GM21515 (cell line): Measurements from ENCODE around the gene TMEM31.

Source experiments
- ATAC-seq: cut with Tn5 transposase; IDR thresholded peaks from one replicate; pipeline ENCODE4 v1.9.1; 2021; ENCODE audit not compliant: unreplicated experiment

TMEM31 gene

GRCh38 chrX:103710609-103711008 is at the start of gene TMEM31:
TMEM31 (plus strand) TSS chrX:103710909; CDS start chrX:103712259, 1,350 bp downstream.
- no peak for ATAC-seq

GRCh38 chrX:103663981-103664762 is 46.5 kb upstream of the TMEM31 start:
- ATAC-seq = no peak

- ATAC-seq = no peak
Measured at GRCh38 chrX:103666202-103667107, 44.3 kb upstream of the TMEM31 start.

GRCh38 chrX:103669745-103670144 is 41.0 kb upstream of the TMEM31 start:
- no peak for ATAC-seq

- no peak for ATAC-seq
Measured at GRCh38 chrX:103674531-103675454, 35.9 kb upstream of the TMEM31 start.

GRCh38 chrX:103678199-103678993 is 32.3 kb upstream of the TMEM31 start:
- no peak for ATAC-seq

GRCh38 chrX:103681443-103681842 is 29.3 kb upstream of the TMEM31 start:
- ATAC-seq = no peak

GRCh38 chrX:103685396-103685795 is 25.3 kb upstream of the TMEM31 start:
- ATAC-seq = no peak

- ATAC-seq = peak; percentile 91
Measured at GRCh38 chrX:103686199-103687072, 24.3 kb upstream of the TMEM31 start, which contains the start of gene MORF4L2. MORF4L2 (minus strand) TSS chrX:103686699; CDS start chrX:103677027, 9,672 bp downstream.

GRCh38 chrX:103687073-103687695 is 23.5 kb upstream of the TMEM31 start:
- peak; percentile 54 for ATAC-seq

- ATAC-seq = no peak
Measured at GRCh38 chrX:103687696-103688201, 23.0 kb upstream of the TMEM31 start.

- ATAC-seq = no peak
Measured at GRCh38 chrX:103688946-103689345, 21.8 kb upstream of the TMEM31 start.

GRCh38 chrX:103691059-103691458 is 19.6 kb upstream of the TMEM31 start:
- ATAC-seq = no peak

- ATAC-seq = no peak
Measured at GRCh38 chrX:103697687-103698086, 13.0 kb upstream of the TMEM31 start.

- ATAC-seq = no peak
Measured at GRCh38 chrX:103699243-103699642, 11.5 kb upstream of the TMEM31 start.

GRCh38 chrX:103704863-103705262 is 5.8 kb upstream of the TMEM31 start:
- no peak for ATAC-seq

- ATAC-seq = no peak
Measured at GRCh38 chrX:103716962-103717361, 6.3 kb downstream of the TMEM31 start.

- no peak for ATAC-seq
Measured at GRCh38 chrX:103718120-103718519, 7.4 kb downstream of the TMEM31 start.
